MM.1S (cell line): ENCODE results near the gene CSRP1.

Source experiments
- DNase-seq: peaks from one replicate; pipeline ENCODE4 v3.0.0-alpha.2; 2015
- H2AFZ ChIP-seq: fragments of 300-600 bp; sonication (generic); 2 replicates; pipeline ENCODE4 v1.6.0; 2016; ENCODE audit warnings: antibody characterized with exemption, low read length
- H3F3A ChIP-seq: fragments of 300-600 bp; sonication (generic); 2 replicates; pipeline ENCODE4 v1.6.1; 2016; ENCODE audit warnings: mild to moderate bottlenecking, antibody characterized with exemption, low read length, moderate library complexity, mixed read lengths; ENCODE audit not compliant: insufficient read depth
- H3K27ac ChIP-seq: fragments of 300-600 bp; sonication (generic); 2 replicates; pipeline ENCODE4 v1.5.1; 2016; ENCODE audit warnings: mild to moderate bottlenecking, low read length
- H3K27me3 ChIP-seq: fragments of 300-600 bp; sonication (generic); replicated peaks from 2 replicates; pipeline ENCODE4 v1.6.0; 2016; ENCODE audit warnings: low read length; ENCODE audit not compliant: insufficient read depth
- H3K36me3 ChIP-seq: fragments of 300-600 bp; sonication (generic); replicated peaks from 2 replicates; pipeline ENCODE4 v1.6.1; 2016; ENCODE audit warnings: mild to moderate bottlenecking, low read length, mixed read lengths; ENCODE audit not compliant: insufficient read depth
- H3K4me1 ChIP-seq: fragments of 300-600 bp; sonication (generic); 2 replicates; pipeline ENCODE4 v1.6.1; 2016; ENCODE audit warnings: low read length, mixed read lengths
- H3K4me2 ChIP-seq: fragments of 300-600 bp; sonication (generic); 2 replicates; pipeline ENCODE4 v1.6.0; 2016; ENCODE audit warnings: low read depth, low read length
- H3K4me3 ChIP-seq: fragments of 300-600 bp; sonication (generic); 2 replicates; pipeline ENCODE4 v1.5.1; 2016; ENCODE audit warnings: low read length, mixed read lengths
- H3K79me2 ChIP-seq: fragments of 300-600 bp; sonication (generic); 2 replicates; pipeline ENCODE4 v1.6.1; 2016; ENCODE audit warnings: mixed run types, low read length, mixed read lengths
- H3K9ac ChIP-seq: fragments of 300-600 bp; sonication (generic); 2 replicates; pipeline ENCODE4 v1.6.1; 2016; ENCODE audit warnings: low read length, mixed read lengths
- H3K9me2 ChIP-seq: fragments of 300-600 bp; sonication (generic); replicated peaks from 2 replicates; pipeline ENCODE4 v1.6.1; 2016; ENCODE audit warnings: mild to moderate bottlenecking, low read length, mixed read lengths; ENCODE audit not compliant: insufficient read depth
- H3K9me3 ChIP-seq: fragments of 300-600 bp; sonication (generic); replicated peaks from 2 replicates; pipeline ENCODE4 v1.6.1; 2016; ENCODE audit warnings: mild to moderate bottlenecking, low read length, mixed read lengths; ENCODE audit not compliant: insufficient read depth
- H4K20me1 ChIP-seq: fragments of 300-600 bp; sonication (generic); 2 replicates; pipeline ENCODE4 v1.6.1; 2016; ENCODE audit warnings: mild to moderate bottlenecking, low read length, moderate library complexity, mixed read lengths; ENCODE audit not compliant: insufficient read depth
- CTCF ChIP-seq: fragments of 300-600 bp; sonication (generic); IDR thresholded peaks from 2 replicates; pipeline ENCODE4 v1.5.1; 2016; ENCODE audit warnings: antibody characterized with exemption, low read length, mixed read lengths
- EZH2 ChIP-seq: fragments of 300-600 bp; sonication (generic); optimal IDR thresholded peaks from 2 replicates; pipeline ENCODE3; 2017; ENCODE audit warnings: low read depth, mild to moderate bottlenecking, antibody characterized with exemption, low read length, mixed read lengths
- EZH2phosphoT487 ChIP-seq: fragments of 300-600 bp; sonication (generic); IDR thresholded peaks from 2 replicates; pipeline ENCODE4 v1.6.1; 2018; ENCODE audit warnings: antibody characterized with exemption, low read length

The CSRP1 gene

DNA sequence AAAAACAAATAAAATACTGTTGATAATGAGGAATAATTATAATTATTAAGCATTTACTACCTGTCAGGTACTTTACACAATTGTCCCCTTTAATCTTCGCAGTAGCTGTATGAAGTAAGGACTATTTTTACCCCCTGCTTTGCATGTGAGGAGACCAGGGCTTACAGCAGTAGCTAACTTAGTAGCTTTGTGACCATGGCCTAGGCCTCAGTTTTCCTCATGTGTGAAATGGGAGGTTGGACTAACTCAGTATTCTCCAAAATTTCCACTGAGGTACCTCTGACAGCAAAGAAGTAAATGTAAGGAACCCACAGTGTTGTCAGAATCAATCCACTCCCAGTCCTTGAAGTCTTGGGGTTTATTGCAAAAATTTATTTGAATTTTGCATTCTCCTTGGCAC, 3.8 kb upstream of the CSRP1 start:
- Histone ChIP-seq H3K79me2 (peaks cover 5% of the 10 kb centered on the region), H3K27ac (no peak overlapping the region), H3K4me2 (no peak overlapping the region)

DNA sequence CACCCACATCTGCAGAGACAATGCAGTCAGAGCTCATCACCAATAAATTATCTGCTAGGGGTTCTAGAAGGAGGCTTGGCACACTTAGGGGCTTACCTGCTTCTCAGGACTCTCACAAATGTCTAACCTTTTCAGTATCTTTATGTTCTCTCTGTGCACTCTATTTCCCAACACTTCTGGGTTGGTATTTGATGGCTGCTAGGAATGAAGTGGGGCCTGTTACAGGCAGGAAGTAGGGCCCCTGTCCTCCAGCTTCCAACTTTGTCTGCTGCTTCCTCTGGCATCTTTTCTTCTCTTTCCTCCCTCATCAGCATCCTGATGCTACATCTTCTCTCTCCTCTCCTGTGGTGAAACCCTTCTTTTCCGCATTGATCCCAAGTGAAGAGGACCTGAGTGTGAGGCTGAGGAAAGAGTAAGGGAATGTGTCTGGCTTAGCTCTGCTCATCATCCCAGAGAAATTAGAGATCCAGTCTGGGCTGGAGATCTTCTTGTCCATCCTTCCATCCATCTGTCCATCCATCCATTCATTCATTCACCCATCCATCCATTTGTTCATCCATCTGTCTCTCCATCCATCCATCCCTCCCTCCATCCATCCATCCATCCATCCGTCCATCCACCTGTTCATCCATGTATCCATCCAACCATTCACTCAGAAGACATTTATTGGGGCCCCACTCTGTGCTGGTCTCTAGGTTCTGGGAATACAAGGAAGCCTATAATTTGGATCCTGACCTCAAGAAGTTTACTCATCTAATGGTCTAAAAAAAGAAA, 2.9 kb upstream of the CSRP1 start:
- Histone ChIP-seq H3K27ac (no peak overlapping the region), H3K9me2 (no peaks in the 10 kb centered on the region), H3K4me3 (no peak overlapping the region), H3F3A (peaks cover 46% of the 10 kb centered on the region), H3K9ac (no peak overlapping the region), H3K79me2 (peaks cover 15% of the 10 kb centered on the region), H3K4me2 (no peak overlapping the region), H2AFZ (no peak overlapping the region), H3K36me3 (no peaks in the 10 kb centered on the region), H3K9me3 (no peaks in the 10 kb centered on the region), H3K27me3 (no peaks in the 10 kb centered on the region), H3K4me1 (peaks cover 40% of the 10 kb centered on the region), H4K20me1 (no peaks in the 10 kb centered on the region)
- no peak for TF ChIP-seq CTCF
- TF ChIP-seq EZH2: no peak
- TF ChIP-seq EZH2phosphoT487: no peak
- DNase-seq: no peak

More for the DNA sequence above, 3.8 kb upstream of the CSRP1 start:
- H3K9ac ChIP-seq: no peak overlapping the region
- H3K9me3 ChIP-seq: no peaks in the 10 kb centered on the region
- H3K36me3 ChIP-seq: no peaks in the 10 kb centered on the region
- no peak overlapping the region for H3K4me3 ChIP-seq
- no peak overlapping the region for H2AFZ ChIP-seq
- H3F3A ChIP-seq: peaks cover 41% of the 10 kb centered on the region
- H4K20me1 ChIP-seq: no peaks in the 10 kb centered on the region
- H3K27me3 ChIP-seq: no peaks in the 10 kb centered on the region
- no peaks in the 10 kb centered on the region for H3K9me2 ChIP-seq
- DNase-seq: no peak
- H3K4me1 ChIP-seq: peaks cover 32% of the 10 kb centered on the region
- no peak for TF ChIP-seq CTCF
- no peak for TF ChIP-seq EZH2
- no peak for TF ChIP-seq EZH2phosphoT487

GRCh38 chr1:201508809-201509208, 1.9 kb upstream of the CSRP1 start:
- Histone ChIP-seq H3K9me2 (no peaks in the 10 kb centered on the region), H3K4me1 (peaks cover 40% of the 10 kb centered on the region), H3K9ac (no peak overlapping the region), H3K4me2 (no peak overlapping the region), H3K9me3 (no peaks in the 10 kb centered on the region), H3F3A (peaks cover 46% of the 10 kb centered on the region), H3K27ac (no peak overlapping the region), H3K79me2 (peaks cover 24% of the 10 kb centered on the region), H3K4me3 (no peak overlapping the region), H3K27me3 (no peaks in the 10 kb centered on the region), H4K20me1 (no peaks in the 10 kb centered on the region), H2AFZ (no peak overlapping the region), H3K36me3 (no peaks in the 10 kb centered on the region)
- no peak for DNase-seq
- TF ChIP-seq EZH2: no peak
- no peak for TF ChIP-seq EZH2phosphoT487
- TF ChIP-seq CTCF: no peak
